ENCODE measurements around the gene SLIT3.

The SLIT3 gene

GRCh38 chr5:169243651-169244422 lies 57.1 kb downstream of the SLIT3 start:
- H3K4me2 ChIP-seq: no peak overlapping the region

GRCh38 chr5:169242849-169243186 lies 58.1 kb downstream of the SLIT3 start:
- Histone ChIP-seq H3K4me2 (no peak overlapping the region), H3K4me1 (ENCODE audit: low read depth, poor library complexity, severe bottlenecking) (no peaks in the 10 kb centered on the region), H2AFZ (ENCODE audit: low read depth) (no peak overlapping the region), H3K79me2 (ENCODE audit: insufficient read depth, low read depth) (no peaks in the 10 kb centered on the region), H4K20me1 (ENCODE audit: insufficient read depth) (no peaks in the 10 kb centered on the region), H3K36me3 (ENCODE audit: insufficient read depth) (no peaks in the 10 kb centered on the region), H3K27ac (no peak overlapping the region), H3K27me3 (ENCODE audit: insufficient read depth, low read depth) (no peaks in the 10 kb centered on the region), H3K9ac (no peak overlapping the region), H3K4me3 (IDR thresholded peaks at IDR 0.05; ENCODE audit: insufficient read depth, low read depth, low read length) (no peak overlapping the region)
- no peak for TF ChIP-seq CTCF (conservative IDR thresholded peaks at IDR 0.05; ENCODE audit: low read depth, low read length)

More at GRCh38 chr5:169243651-169244422, 57.1 kb downstream of the SLIT3 start:
- H3K27ac ChIP-seq: no peak overlapping the region
- H3K4me1 ChIP-seq (ENCODE audit: low read depth, poor library complexity, severe bottlenecking): no peaks in the 10 kb centered on the region
- no peaks in the 10 kb centered on the region for H3K27me3 ChIP-seq (ENCODE audit: insufficient read depth, low read depth)
- no peak overlapping the region for H2AFZ ChIP-seq (ENCODE audit: low read depth)
- H4K20me1 ChIP-seq (ENCODE audit: insufficient read depth): no peaks in the 10 kb centered on the region
- H3K36me3 ChIP-seq (ENCODE audit: insufficient read depth): no peaks in the 10 kb centered on the region
- H3K79me2 ChIP-seq (ENCODE audit: insufficient read depth, low read depth): no peaks in the 10 kb centered on the region
- H3K4me3 ChIP-seq (IDR thresholded peaks at IDR 0.05; ENCODE audit: insufficient read depth, low read depth, low read length): no peak overlapping the region
- H3K9ac ChIP-seq: no peak overlapping the region
- no peak for TF ChIP-seq CTCF (conservative IDR thresholded peaks at IDR 0.05; ENCODE audit: low read depth, low read length)

GRCh38 chr5:169242175-169242848 lies 58.6 kb downstream of the SLIT3 start:
- H2AFZ ChIP-seq (ENCODE audit: low read depth): no peak overlapping the region
- no peaks in the 10 kb centered on the region for H3K79me2 ChIP-seq (ENCODE audit: insufficient read depth, low read depth)
- no peak for TF ChIP-seq CTCF (conservative IDR thresholded peaks at IDR 0.05; ENCODE audit: low read depth, low read length)
- H3K9ac ChIP-seq: no peak overlapping the region
- H4K20me1 ChIP-seq (ENCODE audit: insufficient read depth): no peaks in the 10 kb centered on the region
- H3K36me3 ChIP-seq (ENCODE audit: insufficient read depth): no peaks in the 10 kb centered on the region
- no peaks in the 10 kb centered on the region for H3K27me3 ChIP-seq (ENCODE audit: insufficient read depth, low read depth)
- no peak overlapping the region for H3K27ac ChIP-seq
- no peak overlapping the region for H3K4me2 ChIP-seq
- no peak overlapping the region for H3K4me3 ChIP-seq (IDR thresholded peaks at IDR 0.05; ENCODE audit: insufficient read depth, low read depth, low read length)
- H3K4me1 ChIP-seq (ENCODE audit: low read depth, poor library complexity, severe bottlenecking): no peaks in the 10 kb centered on the region

- Histone ChIP-seq H3K27me3 (ENCODE audit: insufficient read depth, low read depth) (no peaks in the 10 kb centered on the region), H4K20me1 (ENCODE audit: insufficient read depth) (no peaks in the 10 kb centered on the region), H3K27ac (no peak overlapping the region), H3K4me1 (ENCODE audit: low read depth, poor library complexity, severe bottlenecking) (no peaks in the 10 kb centered on the region), H3K4me3 (IDR thresholded peaks at IDR 0.05; ENCODE audit: insufficient read depth, low read depth, low read length) (no peak overlapping the region), H2AFZ (ENCODE audit: low read depth) (no peak overlapping the region), H3K36me3 (ENCODE audit: insufficient read depth) (no peaks in the 10 kb centered on the region), H3K79me2 (ENCODE audit: insufficient read depth, low read depth) (no peaks in the 10 kb centered on the region), H3K4me2 (no peak overlapping the region), H3K9ac (no peak overlapping the region)
- TF ChIP-seq CTCF (conservative IDR thresholded peaks at IDR 0.05; ENCODE audit: low read depth, low read length): no peak
These were observed 71.5 kb downstream of the SLIT3 start for GRCh38 chr5:169229342-169229892.
